K562 (cell line): Measurements from ENCODE around the gene CNTRL. TPM values are rescaled to one million over a fixed set of nuclear protein-coding genes. Genes with fewer than 3 reads are reported as not detected.

Experiments used
- ARID4B ChIP-seq: sonication (generic); formaldehyde crosslinking; IDR thresholded peaks from 2 replicates; pipeline ENCODE4 v1.8.0; 2022; ENCODE audit warnings: mild to moderate bottlenecking, missing genetic modification reagents
- ATF7 ChIP-seq: fragments of 450-650 bp; IDR thresholded peaks from 2 replicates; pipeline ENCODE4 v1.7.1; 2014; ENCODE audit warnings: mild to moderate bottlenecking, moderate library complexity
- E2F4 ChIP-seq: sonication (generic); formaldehyde crosslinking; IDR thresholded peaks from 2 replicates; pipeline ENCODE4 v1.8.0; 2022; ENCODE audit warnings: mild to moderate bottlenecking, low read depth, missing genetic modification reagents
- HMGXB4 ChIP-seq: sonication (generic); formaldehyde crosslinking; IDR thresholded peaks from 2 replicates; pipeline ENCODE4 v1.8.1; 2023; ENCODE audit warnings: mild to moderate bottlenecking, missing genetic modification reagents
- NR1H2 ChIP-seq: sonication (generic); formaldehyde crosslinking; IDR thresholded peaks from 2 replicates; pipeline ENCODE4 v1.4.0; 2020; ENCODE audit warnings: mild to moderate bottlenecking, missing genetic modification reagents
- PHB2 ChIP-seq: fragments of 450-650 bp; IDR thresholded peaks from 2 replicates; pipeline ENCODE4 v1.6.1; 2017; ENCODE audit warnings: low read depth
- ZBTB40 ChIP-seq, 2 experiments: fragments of 450-650 bp in 1 of 2; sonication (generic) in 1 of 2; formaldehyde crosslinking in 1 of 2; IDR thresholded peaks; 2 replicates each; pipeline versions ENCODE4 v1.7.1 to v1.9.0; 2016 to 2022; ENCODE audit warnings: inconsistent platforms in 1 of 2, mild to moderate bottlenecking in 1 of 2, missing genetic modification reagents in 1 of 2
- ZNF644 ChIP-seq: fragments of 200-800 bp; sonication (Bioruptor generic); IDR thresholded peaks from 2 replicates; pipeline ENCODE4 v1.6.1; 2016; ENCODE audit warnings: low read depth, missing genetic modification characterization, missing compliant biosample characterization
- polyA plus RNA-seq, 8 experiments: library from polyadenylated mRNA; depleted of rRNA in 4 of 8; stranded (reverse) in 5 of 8; unstranded in 3 of 8; fragments of >200 nt; fragmentation: Nextera tagmentation in 2 of 8; fragmentation: Illumina TruSeq in 1 of 8; extraction: Ambion mirVana in 2 of 8; extraction: Trizol in 1 of 8; gene quantifications; 2 replicates each; pipeline versions ENCODE4 v1.2.1 to v1.2.3, GENCODE V29; 2011 to 2014; ENCODE audit warnings: inconsistent platforms in 1 of 8, missing spikeins in 1 of 8
- total RNA-seq, 7 experiments: library from RNA; depleted of rRNA in 6 of 7; stranded (reverse); fragments of >200 nt in 6 of 7; fragmentation: Illumina TruSeq in 2 of 7; extraction: Trizol in 2 of 7; gene quantifications; 2 replicates each; pipeline versions ENCODE4 v1.2.1 to v1.2.3, GENCODE V29; 2011 to 2021; ENCODE audit warnings: low replicate concordance in 1 of 7

CNTRL gene
- total and polyA plus RNA-seq, 9 of the 15 experiments (the other 6 are each of a cell fraction or from before 2014, with no cell fraction given): 9.2 to 28.9 (median 20.5) TPM

- peak; percentile 97 for TF ChIP-seq ARID4B (CRISPR knock-in tag)
- peak; percentile 78; the same call in 1 of the 2 replicates for TF ChIP-seq ATF7
- TF ChIP-seq NR1H2 (CRISPR knock-in tag): peak; percentile 92; the same call in 1 of the 2 replicates
- TF ChIP-seq HMGXB4 (CRISPR knock-in tag): 0 out of 2 replicates have a peak, but pooled peaks have one; percentile 75
- TF ChIP-seq ZBTB40 (IDR thresholded peaks at IDR 0.05): peak; percentile 51
- TF ChIP-seq ZBTB40 (CRISPR knock-in tag; IDR thresholded peaks at IDR 0.05): peak; percentile 66; the same call in 1 of the 2 replicates
- peak; percentile 82 for TF ChIP-seq E2F4 (CRISPR knock-in tag)
- peak; percentile 55; the same call in 1 of the 2 replicates for TF ChIP-seq PHB2
- no peak for TF ChIP-seq ZNF644 (tag)
These were observed at the start of gene CNTRL (continued) for GRCh38 chr9:121074370-121075250.
